GM13976 (cell line): ENCODE measurements around the gene GNAQ.

ENCODE experiments used
- DNase-seq: peaks from one replicate; pipeline ENCODE4 v3.0.0; 2012; ENCODE audit warnings: low spot score
- CTCF ChIP-seq: IDR thresholded peaks from 2 replicates; pipeline ENCODE4 v1.5.1; 2012; ENCODE audit warnings: borderline replicate concordance, mild to moderate bottlenecking; ENCODE audit not compliant: insufficient read depth; ENCODE audit errors: extremely low read depth, missing control alignments, control extremely low read depth
- in situ Hi-C: fragments of 300-500 bp; cut with MboI; formaldehyde crosslinking; loops from one replicate; pipeline ENCODE4 v1.12.0; 2022; ENCODE audit warnings: low sequenced_read_pairs, mixed read lengths, inconsistent platforms; ENCODE audit not compliant: unreplicated experiment

The GNAQ gene

GRCh38 chr9:77922591-77922990, 109.0 kb downstream of the GNAQ start:
- in situ Hi-C loops: no loop called here
- TF ChIP-seq CTCF: no peak
- no peak for DNase-seq

- TF ChIP-seq CTCF: no peak
- DNase-seq: no peak
- in situ Hi-C loops: no loop called here
Measured at GRCh38 chr9:77917800-77918199, 113.8 kb downstream of the GNAQ start.

GRCh38 chr9:77916820-77917219, 114.8 kb downstream of the GNAQ start:
- in situ Hi-C loops: no loop called here
- no peak for DNase-seq
- no peak for TF ChIP-seq CTCF

- TF ChIP-seq CTCF: no peak
- in situ Hi-C loops: no loop called here
- no peak for DNase-seq
Measured at GRCh38 chr9:77916410-77916819, 115.2 kb downstream of the GNAQ start.

- no peak for TF ChIP-seq CTCF
- in situ Hi-C loops: no loop called here
- no peak for DNase-seq
Measured at GRCh38 chr9:77915744-77916143, 115.9 kb downstream of the GNAQ start.

GRCh38 chr9:77912895-77913693, 118.5 kb downstream of the GNAQ start:
- no peak for TF ChIP-seq CTCF
- no peak for DNase-seq
- in situ Hi-C loops: no loop called here

GRCh38 chr9:77911928-77912327, 119.7 kb downstream of the GNAQ start:
- in situ Hi-C loops: no loop called here
- TF ChIP-seq CTCF: no peak

More at GRCh38 chr9:77911928-77912327, 119.7 kb downstream of the GNAQ start:
- no peak for DNase-seq
